ENCODE data around the gene CYS1. TPM values are rescaled to one million over a fixed set of nuclear protein-coding genes. Genes with fewer than 3 reads are reported as not detected.

The CYS1 gene
- total RNA-seq, 1 experiment from 2014 or later, result not detected

DNA sequence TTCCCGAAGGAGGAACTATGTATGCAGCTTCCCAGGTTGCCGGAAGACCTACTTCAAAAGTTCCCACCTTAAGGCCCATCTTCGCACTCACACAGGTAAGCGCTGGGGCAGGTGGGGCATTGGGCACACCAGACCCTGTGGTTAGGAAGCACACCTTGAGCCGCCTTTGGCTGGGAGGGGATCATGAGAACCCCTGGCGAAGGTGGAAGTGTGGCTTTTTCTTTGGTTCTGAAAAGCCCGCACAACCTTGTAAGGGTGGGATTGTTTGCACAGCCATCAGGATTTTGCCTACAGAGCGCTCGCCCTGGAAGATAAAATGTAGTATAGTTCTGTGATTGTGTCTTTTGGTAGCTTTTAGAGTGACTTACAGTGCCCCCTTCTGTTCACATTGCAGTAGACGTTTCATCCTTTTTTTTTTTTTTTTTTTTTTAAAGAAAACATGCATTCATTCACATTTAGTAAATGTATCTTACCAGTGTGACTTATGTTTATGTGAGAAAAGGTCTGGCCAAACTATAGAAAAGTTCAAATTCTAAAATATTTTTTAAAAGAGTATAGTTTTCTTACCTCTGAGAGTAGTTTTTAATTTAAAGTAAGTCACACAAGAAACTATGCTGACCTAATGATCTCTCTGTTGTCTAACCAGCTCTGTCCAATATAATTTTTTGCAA lies 31.6 kb downstream of the CYS1 start:
- CTCF ChIA-PET, result interaction anchor here (0.6 to 5.3 kb wide), 35 partner anchors 8 to 1103 kb away, joined by 3 to 81 read pairs (median 3); no protein-coding TSS in a partner anchor

DNA sequence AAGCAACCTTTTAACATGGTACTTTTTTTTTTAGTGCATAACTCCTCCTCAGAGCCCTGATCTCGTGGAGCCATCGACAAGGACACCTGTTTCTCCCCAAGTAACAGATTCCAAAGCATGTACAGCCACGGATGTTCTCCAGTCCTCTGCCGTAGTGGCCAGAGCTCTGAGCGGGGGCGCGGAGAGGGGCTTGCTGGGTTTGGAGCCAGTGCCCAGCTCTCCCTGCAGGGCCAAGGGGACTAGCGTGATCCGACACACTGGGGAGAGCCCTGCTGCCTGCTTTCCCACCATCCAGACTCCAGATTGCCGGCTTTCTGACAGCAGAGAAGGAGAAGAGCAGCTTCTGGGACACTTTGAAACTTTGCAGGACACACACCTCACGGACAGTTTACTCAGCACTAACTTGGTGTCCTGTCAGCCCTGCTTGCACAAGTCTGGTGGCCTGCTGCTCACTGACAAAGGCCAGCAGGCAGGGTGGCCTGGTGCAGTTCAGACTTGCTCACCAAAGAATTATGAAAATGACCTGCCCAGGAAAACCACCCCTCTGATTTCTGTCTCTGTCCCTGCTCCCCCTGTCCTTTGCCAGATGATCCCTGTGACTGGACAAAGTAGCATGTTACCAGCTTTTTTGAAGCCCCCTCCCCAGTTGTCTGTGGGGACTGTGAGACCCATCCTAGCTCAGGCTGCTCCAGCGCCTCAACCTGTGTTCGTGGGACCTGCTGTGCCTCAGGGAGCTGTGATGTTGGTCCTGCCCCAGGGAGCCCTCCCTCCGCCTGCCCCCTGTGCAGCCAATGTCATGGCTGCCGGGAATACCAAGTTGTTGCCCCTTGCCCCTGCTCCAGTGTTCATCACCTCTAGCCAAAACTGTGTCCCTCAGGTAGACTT lies 32.4 kb downstream of the CYS1 start:
- POLR2A ChIA-PET, result interaction anchor here (0.6 to 2.1 kb wide), 9 partner anchors 63 to 434 kb away, joined by 3 to 7 read pairs (median 3); no protein-coding TSS in a partner anchor
- no peak for TF ChIP-seq CTCF (IDR thresholded peaks at IDR 0.05; ENCODE audit: unreplicated experiment)
- H3K27ac Mint-ChIP-seq (ENCODE audit: low read depth, unreplicated experiment), result no peak overlapping the region

More for the DNA sequence above, 31.6 kb downstream of the CYS1 start:
- H3K4me1 Mint-ChIP-seq (ENCODE audit: insufficient read depth, unreplicated experiment), result peaks cover 4% of the 10 kb centered on the region
- no TSS peak for BruUV-seq (replicated peaks)
- peak; percentile 35 for TF ChIP-seq CTCF (IDR thresholded peaks at IDR 0.05; ENCODE audit: unreplicated experiment)
- no peaks in the 10 kb centered on the region for H3K27me3 Mint-ChIP-seq (ENCODE audit: insufficient read depth, unreplicated experiment)
- no peak overlapping the region for H3K4me3 Mint-ChIP-seq (ENCODE audit: unreplicated experiment)
- POLR2A ChIA-PET, result interaction anchor here (0.8 to 2.1 kb wide), 6 partner anchors 9 to 278 kb away, joined by 3 to 7 read pairs (median 4); no protein-coding TSS in a partner anchor
- DNase-seq (ENCODE audit: unreplicated experiment), result peak; percentile 63
- no peaks in the 10 kb centered on the region for H3K9me3 Mint-ChIP-seq (ENCODE audit: unreplicated experiment)
- intact Hi-C loops (cut with micrococcal nuclease), result loop anchor here (1.0 to 10.0 kb wide), 4 partner anchors 64 to 494 kb away; partner anchors contain the start of gene ADAM17
- no peak overlapping the region for H3K27ac Mint-ChIP-seq (ENCODE audit: low read depth, unreplicated experiment)
- peaks cover 44% of the 10 kb centered on the region for H3K36me3 Mint-ChIP-seq (ENCODE audit: insufficient read depth, unreplicated experiment)

DNA sequence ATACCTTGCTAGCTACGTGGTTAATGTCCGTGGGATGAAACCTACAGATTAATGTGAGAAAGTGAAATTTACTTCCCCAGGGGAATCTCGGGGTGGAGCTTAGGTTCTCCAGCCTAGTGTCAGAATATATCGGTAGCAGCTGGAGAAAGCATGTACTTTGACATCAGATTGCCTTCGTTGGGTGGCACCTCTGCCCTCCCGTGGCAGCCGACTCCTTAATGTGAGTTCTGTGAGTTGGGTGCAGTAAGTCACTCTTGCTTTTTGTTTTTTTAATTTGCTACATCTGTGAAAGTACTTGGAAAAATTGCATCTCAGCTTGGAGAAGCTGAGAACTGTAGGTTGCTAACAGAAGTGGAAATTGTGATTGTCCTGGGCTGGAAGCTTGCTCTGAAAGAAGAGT lies 33.3 kb downstream of the CYS1 start:
- no peak for DNase-seq (ENCODE audit: unreplicated experiment)
- intact Hi-C loops (cut with micrococcal nuclease), result loop anchor here (10.0 kb wide), 1 partner anchor 492 kb away; the partner anchor contains the start of gene ADAM17
- peaks cover 4% of the 10 kb centered on the region for H3K4me1 Mint-ChIP-seq (ENCODE audit: insufficient read depth, unreplicated experiment)
- H3K9me3 Mint-ChIP-seq (ENCODE audit: unreplicated experiment), result no peaks in the 10 kb centered on the region
- no peak for TF ChIP-seq CTCF (IDR thresholded peaks at IDR 0.05; ENCODE audit: unreplicated experiment)
- H3K27ac Mint-ChIP-seq (ENCODE audit: low read depth, unreplicated experiment), result no peak overlapping the region
- H3K27me3 Mint-ChIP-seq (ENCODE audit: insufficient read depth, unreplicated experiment), result no peaks in the 10 kb centered on the region
- no TSS peak for BruUV-seq (replicated peaks)
- peaks cover 27% of the 10 kb centered on the region for H3K36me3 Mint-ChIP-seq (ENCODE audit: insufficient read depth, unreplicated experiment)
- ChIA-PET POLR2A (interaction anchor here (0.6 to 2.1 kb wide), 4 partner anchors 245 to 433 kb away, joined by 3 to 7 read pairs (median 5); no protein-coding TSS in a partner anchor), CTCF (interaction anchor here (0.6 to 5.3 kb wide), 13 partner anchors 12 to 388 kb away, joined by 3 to 81 read pairs (median 7); no protein-coding TSS in a partner anchor)
- no peak overlapping the region for H3K4me3 Mint-ChIP-seq (ENCODE audit: unreplicated experiment)

More for the DNA sequence above, 32.4 kb downstream of the CYS1 start:
- no peak for DNase-seq (ENCODE audit: unreplicated experiment)
- H3K9me3 Mint-ChIP-seq (ENCODE audit: unreplicated experiment), result no peaks in the 10 kb centered on the region
- CTCF ChIA-PET, result interaction anchor here (0.6 to 5.3 kb wide), 30 partner anchors 9 to 585 kb away, joined by 3 to 81 read pairs (median 4); no protein-coding TSS in a partner anchor
- H3K4me3 Mint-ChIP-seq (ENCODE audit: unreplicated experiment), result no peak overlapping the region
- peaks cover 36% of the 10 kb centered on the region for H3K36me3 Mint-ChIP-seq (ENCODE audit: insufficient read depth, unreplicated experiment)
- intact Hi-C loops (cut with micrococcal nuclease), result loop anchor here (1.0 to 10.0 kb wide), 4 partner anchors 64 to 493 kb away; partner anchors contain the start of gene ADAM17
- peaks cover 4% of the 10 kb centered on the region for H3K4me1 Mint-ChIP-seq (ENCODE audit: insufficient read depth, unreplicated experiment)
- no TSS peak for BruUV-seq (replicated peaks)
- H3K27me3 Mint-ChIP-seq (ENCODE audit: insufficient read depth, unreplicated experiment), result no peaks in the 10 kb centered on the region
